ENCODE measurements around the gene UBQLN4.
"Not testable (repeated sequence)": the region's sequence is repeated elsewhere in the genome, so short reads cannot be mapped to it uniquely, and the experiment has no call there.

The UBQLN4 gene

GRCh38 chr1:156080863-156081179, 27.2 kb upstream of the UBQLN4 start:
- DNase-seq = no peak

- DNase-seq = no peak
These were observed 26.8 kb upstream of the UBQLN4 start for GRCh38 chr1:156080241-156080862.

DNA sequence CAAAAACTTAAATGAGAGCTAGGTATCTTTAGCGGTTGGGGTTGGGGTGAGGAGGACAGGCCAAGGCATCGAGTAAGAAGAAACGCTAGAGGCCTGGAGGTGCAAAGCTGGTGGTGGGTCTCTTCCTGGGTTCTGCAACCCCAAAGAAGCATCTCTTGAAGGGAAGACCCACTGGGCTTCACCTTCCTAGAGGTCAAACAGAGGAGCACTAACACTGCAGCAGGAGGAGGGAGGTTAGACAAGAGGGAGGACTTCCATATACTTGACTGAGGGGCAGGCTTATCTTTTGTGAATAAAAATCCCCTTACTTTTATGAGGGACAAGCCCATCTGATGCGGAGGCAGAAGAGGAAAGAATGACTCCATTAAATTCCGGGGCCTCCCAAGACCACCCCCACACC, 26.2 kb upstream of the UBQLN4 start:
- no peak for DNase-seq

GRCh38 chr1:156078728-156079127, 25.1 kb upstream of the UBQLN4 start:
- no peak for DNase-seq

DNA sequence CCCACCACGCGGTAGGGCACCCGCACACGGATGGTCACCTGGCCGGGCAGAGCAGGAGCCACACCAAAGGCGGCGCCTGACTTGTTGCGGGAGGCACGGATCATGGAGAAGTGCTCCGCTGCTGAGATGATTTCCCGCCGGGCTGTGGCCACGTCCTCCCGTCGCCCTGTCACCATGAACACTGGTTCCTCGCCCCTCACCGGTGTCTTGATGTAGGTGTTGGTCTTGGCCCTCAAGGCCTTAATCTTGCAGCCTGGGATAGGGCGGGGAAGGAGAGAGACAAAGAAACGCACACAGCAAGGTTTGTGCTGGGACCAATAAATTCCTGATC, 23.8 kb upstream of the UBQLN4 start:
- no peak for DNase-seq

DNA sequence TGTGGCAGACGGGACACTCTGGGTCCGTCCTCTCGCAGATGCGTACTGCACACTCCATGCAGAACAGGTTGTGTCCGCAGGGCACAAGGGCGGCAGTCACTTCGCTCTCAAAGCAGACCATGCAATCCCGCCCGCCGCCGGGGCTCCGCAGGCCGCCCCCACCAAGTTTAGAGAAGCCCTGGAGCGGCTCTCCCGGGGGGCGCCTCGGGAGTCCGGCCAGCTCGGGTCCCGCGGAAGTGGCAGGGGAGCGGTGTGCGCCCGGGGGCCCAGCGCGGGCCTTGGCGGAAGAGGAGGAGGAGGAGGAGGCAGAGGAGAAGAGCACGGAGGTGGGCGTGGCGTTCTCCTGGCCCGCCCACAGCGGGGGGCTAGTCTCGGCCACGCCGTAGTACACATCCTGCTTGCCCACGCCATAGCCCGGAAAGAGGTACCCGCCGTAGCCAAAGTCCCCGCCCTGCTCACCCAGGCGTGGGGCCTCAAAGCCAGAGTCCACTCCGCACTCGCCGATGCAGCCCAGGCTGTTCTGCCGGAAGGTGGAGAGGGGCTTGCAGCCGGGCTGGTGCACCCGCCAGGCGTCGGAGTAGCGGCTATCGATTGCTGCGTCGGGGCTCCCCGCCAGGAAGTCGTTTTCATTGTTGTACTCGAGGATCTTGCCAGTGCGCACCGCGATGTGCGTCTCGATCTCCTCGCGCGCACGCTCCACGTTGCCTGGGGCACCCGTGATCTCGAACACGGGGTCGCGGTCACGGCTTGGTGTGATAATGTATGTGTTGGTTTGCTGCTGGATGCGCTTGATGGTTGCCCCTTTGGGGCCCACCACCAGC, 23.2 kb upstream of the UBQLN4 start:
- DNase-seq = no peak

DNA sequence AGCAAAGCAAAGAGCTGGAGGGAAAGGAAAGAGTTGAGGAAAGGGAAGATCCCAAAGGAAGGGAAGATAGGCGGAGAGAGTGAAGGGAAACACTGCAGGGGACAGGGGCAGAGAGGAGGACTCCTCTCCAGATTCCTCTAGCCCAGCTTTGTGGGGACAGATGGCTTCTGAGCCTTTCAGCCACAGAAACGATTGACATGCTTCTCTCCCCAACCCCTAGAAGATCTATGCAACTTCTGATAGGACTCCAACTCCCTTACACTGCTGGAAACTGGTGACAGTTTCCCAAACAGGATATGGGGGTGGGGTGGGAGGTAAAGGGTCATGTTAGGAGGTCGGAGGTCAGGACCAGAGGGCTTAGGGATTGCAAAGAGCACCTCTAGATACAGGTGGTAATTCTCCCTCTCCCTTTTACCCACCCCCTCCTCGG, 22.2 kb upstream of the UBQLN4 start:
- no peak for DNase-seq

GRCh38 chr1:156075162-156075561, 21.6 kb upstream of the UBQLN4 start:
- DNase-seq = no peak

- DNase-seq = no peak
These were observed 21.1 kb upstream of the UBQLN4 start for GRCh38 chr1:156074661-156075060.

DNA sequence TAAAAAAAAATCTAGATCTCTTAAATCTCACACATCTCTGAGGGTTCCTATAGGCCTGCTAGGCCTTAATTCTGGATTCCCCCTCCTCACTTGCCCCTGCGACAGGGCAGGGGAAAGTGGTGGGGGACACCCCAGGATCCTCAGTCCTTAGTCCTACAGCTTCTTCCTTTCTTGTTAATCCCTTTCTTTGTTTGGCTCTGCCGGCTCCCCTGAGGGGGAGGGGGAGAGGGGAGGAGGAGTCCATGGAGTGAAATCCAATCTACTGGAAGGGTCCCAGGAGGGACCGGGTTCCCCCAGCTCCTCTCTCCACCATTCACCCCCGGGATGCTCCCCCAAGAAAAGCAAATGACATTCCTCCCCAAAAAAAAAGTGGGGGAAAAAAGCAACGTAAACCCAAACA, 20.1 kb upstream of the UBQLN4 start:
- no peak for DNase-seq

- DNase-seq = no peak
These were observed 19.6 kb upstream of the UBQLN4 start for GRCh38 chr1:156073110-156073687.

GRCh38 chr1:156072251-156072650, 18.7 kb upstream of the UBQLN4 start:
- no peak for DNase-seq

GRCh38 chr1:156071332-156071816, 17.8 kb upstream of the UBQLN4 start:
- not testable (repeated sequence) for DNase-seq

- DNase-seq = no peak
These were observed 16.9 kb upstream of the UBQLN4 start for GRCh38 chr1:156070548-156070947.

GRCh38 chr1:156069490-156070455, 16.2 kb upstream of the UBQLN4 start:
- DNase-seq = no peak

DNA sequence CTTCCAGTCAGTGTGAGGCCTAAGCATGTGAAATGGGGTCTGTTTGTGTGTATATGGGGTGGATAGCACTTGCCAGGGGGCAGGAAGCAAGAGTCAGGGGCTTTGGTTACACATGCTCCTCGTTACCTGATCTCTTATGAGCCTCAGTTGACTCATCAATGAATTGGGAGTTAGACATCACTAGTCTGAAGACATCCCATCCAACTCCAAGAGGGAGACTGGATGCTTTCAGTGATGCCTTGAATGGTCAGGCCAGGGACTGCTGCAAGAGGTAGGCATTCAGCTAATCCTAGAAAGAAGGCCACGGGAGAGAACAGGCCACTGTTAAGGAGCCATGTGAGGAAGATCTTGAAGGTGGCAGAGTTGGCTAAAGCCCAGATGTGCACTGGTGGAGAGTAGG, 13.7 kb upstream of the UBQLN4 start:
- DNase-seq = no peak

DNA sequence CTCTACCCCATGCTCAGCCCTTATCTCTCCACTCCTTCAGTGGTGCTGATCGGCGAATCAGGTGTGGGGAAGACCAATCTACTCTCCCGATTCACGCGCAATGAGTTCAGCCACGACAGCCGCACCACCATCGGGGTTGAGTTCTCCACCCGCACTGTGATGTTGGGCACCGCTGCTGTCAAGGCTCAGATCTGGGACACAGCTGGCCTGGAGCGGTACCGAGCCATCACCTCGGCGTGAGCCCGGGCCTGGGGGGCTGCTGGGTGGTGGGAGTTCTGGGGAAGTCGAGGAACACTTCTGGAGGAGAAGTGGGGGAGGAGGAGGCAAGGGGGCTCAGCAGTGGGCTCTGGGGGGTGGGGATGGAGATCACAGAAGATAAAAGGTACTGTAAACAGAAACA, 12.3 kb upstream of the UBQLN4 start:
- no peak for DNase-seq

DNA sequence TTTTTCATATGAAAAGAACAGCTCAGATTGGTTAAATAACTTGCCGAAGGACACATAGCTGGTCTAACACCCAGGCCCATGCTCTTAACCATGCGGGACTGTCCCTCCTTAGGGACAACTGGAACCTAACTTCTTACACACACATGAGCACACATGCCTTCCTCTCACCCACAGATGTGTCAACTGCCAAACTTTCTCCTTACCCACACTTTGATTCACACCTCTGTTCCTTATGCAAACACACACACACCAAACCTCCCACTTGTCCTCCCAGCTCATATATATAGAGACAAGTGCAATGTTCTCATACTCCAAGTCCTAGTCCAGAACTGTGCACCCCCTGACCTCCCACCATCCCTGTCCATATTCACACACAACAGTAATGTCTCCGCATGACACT, 11.6 kb upstream of the UBQLN4 start:
- DNase-seq = no peak

DNA sequence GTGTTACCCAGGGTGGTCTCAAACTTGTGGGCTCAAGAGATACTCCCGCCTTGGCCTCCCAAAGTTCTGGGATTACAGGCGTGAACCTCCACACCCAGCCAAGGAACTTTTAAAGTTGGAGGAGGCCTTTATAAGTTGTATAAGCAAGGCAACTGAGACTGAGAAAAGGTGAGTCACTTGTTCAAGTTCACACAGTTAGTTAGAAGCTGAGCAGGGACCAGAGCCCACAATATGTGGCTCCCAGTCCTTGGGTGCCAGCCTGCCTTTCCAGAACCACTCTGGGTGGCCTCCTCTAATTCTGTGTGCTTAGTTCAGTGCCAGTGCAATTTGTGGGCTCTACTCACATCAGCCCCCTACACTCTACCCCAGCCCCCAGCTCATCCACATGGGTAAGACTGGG, 11.0 kb upstream of the UBQLN4 start:
- DNase-seq = no peak

DNA sequence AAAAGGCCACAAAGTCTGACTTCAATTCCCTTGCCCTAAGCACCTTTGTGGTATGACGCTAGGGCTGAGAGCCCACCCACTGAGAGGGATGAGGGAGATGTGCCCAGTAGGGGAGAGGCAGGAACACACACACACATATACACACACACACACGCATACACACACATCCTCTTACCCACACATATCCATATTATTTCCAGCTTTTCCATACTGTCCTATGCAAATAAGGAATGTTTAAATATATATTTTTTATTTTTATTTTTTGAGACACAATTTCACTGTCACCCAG, 10.3 kb upstream of the UBQLN4 start:
- DNase-seq = no peak

DNA sequence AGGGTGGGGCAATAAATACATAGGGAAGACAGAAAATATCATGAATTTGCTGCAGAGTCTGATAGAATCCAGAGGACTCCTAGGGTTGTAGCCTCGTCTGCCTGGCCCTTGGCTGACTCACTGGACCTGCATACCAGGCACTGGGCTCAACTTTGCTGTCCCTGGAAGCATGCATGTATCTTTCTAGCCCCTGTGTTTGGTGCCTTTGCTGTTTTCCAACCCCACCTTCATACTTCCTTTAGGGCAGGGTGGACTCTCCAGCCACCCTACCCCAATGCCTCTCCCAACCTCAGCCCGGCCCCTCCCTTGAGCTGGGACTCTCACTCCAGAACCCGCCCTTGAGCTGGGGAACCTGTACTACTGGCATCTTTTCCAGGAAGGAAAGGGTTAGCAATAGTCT, 8.6 kb upstream of the UBQLN4 start:
- no peak for DNase-seq

GRCh38 chr1:156060937-156061636, 7.5 kb upstream of the UBQLN4 start, which contains the start of gene RAB25:
TSS of gene RAB25 (plus strand) at chr1:156061160. CDS start at chr1:156061401, 241 bp downstream.
- DNase-seq = no peak

Data from midbrain (tissue), 1 donor.